H9 (cell line): ENCODE results near the gene WNK3. TPM values are rescaled to one million over a fixed set of nuclear protein-coding genes. Genes with fewer than 3 reads are reported as not detected.

Experiments used
- DNase-seq: peaks from one replicate; pipeline ENCODE4 v3.0.0-alpha.2; 2017
- H2AFZ ChIP-seq: one replicate; pipeline ENCODE4 v1.6.1; 2013; ENCODE audit warnings: mild to moderate bottlenecking, low read length, control low read depth, moderate library complexity
- H2AK5ac ChIP-seq: 2 replicates; pipeline ENCODE4 v1.6.1; 2013; ENCODE audit warnings: low read length, control low read depth, mixed read lengths; ENCODE audit not compliant: insufficient read length
- H2BK120ac ChIP-seq: one replicate; pipeline ENCODE4 v1.6.1; 2013; ENCODE audit warnings: low read depth, mild to moderate bottlenecking, low read length, control low read depth, inconsistent platforms; ENCODE audit not compliant: poor library complexity, severe bottlenecking
- H2BK12ac ChIP-seq: 2 replicates; pipeline ENCODE4 v1.6.1; 2013; ENCODE audit warnings: low read length, control low read depth, mixed read lengths, low read depth; ENCODE audit not compliant: insufficient read length
- H2BK15ac ChIP-seq: 2 replicates; pipeline ENCODE4 v1.6.1; 2013; ENCODE audit warnings: low read depth, low read length, control low read depth
- H2BK20ac ChIP-seq: one replicate; pipeline ENCODE4 v1.6.1; 2013; ENCODE audit warnings: low read depth, mild to moderate bottlenecking, low read length, control low read depth, inconsistent platforms; ENCODE audit not compliant: poor library complexity, severe bottlenecking
- H2BK5ac ChIP-seq: 2 replicates; pipeline ENCODE4 v1.6.1; 2013; ENCODE audit warnings: low read length, control low read depth, mixed read lengths; ENCODE audit not compliant: insufficient read length
- H3K14ac ChIP-seq: 2 replicates; pipeline ENCODE4 v1.6.1; 2013; ENCODE audit warnings: low read length, control low read depth; ENCODE audit not compliant: insufficient read depth
- H3K18ac ChIP-seq: 2 replicates; pipeline ENCODE4 v1.6.1; 2013; ENCODE audit warnings: low read depth, mild to moderate bottlenecking, mixed read lengths, low read length, control low read depth; ENCODE audit not compliant: insufficient read length
- H3K23ac ChIP-seq: 2 replicates; pipeline ENCODE4 v1.6.1; 2013; ENCODE audit warnings: low read length, control low read depth, mixed read lengths, low read depth; ENCODE audit not compliant: insufficient read length
- H3K23me2 ChIP-seq: 2 replicates; pipeline ENCODE4 v1.6.1; 2013; ENCODE audit warnings: low read depth, mild to moderate bottlenecking, mixed read lengths, low read length, control low read depth; ENCODE audit not compliant: insufficient read length, poor library complexity, severe bottlenecking
- H3K27ac ChIP-seq: 2 replicates; pipeline ENCODE4 v1.5.1; 2013; ENCODE audit warnings: low read length, control low read depth, mixed read lengths, low read depth; ENCODE audit not compliant: insufficient read length
- H3K27me3 ChIP-seq: 2 replicates; pipeline ENCODE4 v1.6.1; 2013; ENCODE audit warnings: low read length, control low read depth, inconsistent platforms; ENCODE audit not compliant: insufficient read depth
- H3K4ac ChIP-seq: 2 replicates; pipeline ENCODE4 v1.6.1; 2013; ENCODE audit warnings: low read depth, mild to moderate bottlenecking, control low read depth, inconsistent platforms, low read length, moderate library complexity
- H3K4me1 ChIP-seq: 2 replicates; pipeline ENCODE4 v1.6.1; 2013; ENCODE audit warnings: low read length, control low read depth, inconsistent platforms; ENCODE audit not compliant: insufficient read depth
- H3K4me2 ChIP-seq: 2 replicates; pipeline ENCODE4 v1.6.1; 2013; ENCODE audit warnings: low read length, control low read depth, mixed read lengths; ENCODE audit not compliant: insufficient read length, insufficient read depth
- H3K56ac ChIP-seq: 2 replicates; pipeline ENCODE4 v1.6.1; 2013; ENCODE audit warnings: low read depth, mild to moderate bottlenecking, mixed read lengths, low read length, control low read depth; ENCODE audit not compliant: insufficient read length
- H3K79me1 ChIP-seq: 2 replicates; pipeline ENCODE4 v1.6.1; 2013; ENCODE audit warnings: low read depth, mild to moderate bottlenecking, moderate library complexity, low read length, control low read depth, inconsistent platforms; ENCODE audit not compliant: insufficient read depth, poor library complexity, severe bottlenecking
- H3K79me2 ChIP-seq: 2 replicates; pipeline ENCODE4 v1.6.1; 2013; ENCODE audit warnings: low read length, control low read depth, inconsistent platforms; ENCODE audit not compliant: insufficient read depth
- H3K9ac ChIP-seq: 2 replicates; pipeline ENCODE4 v1.6.1; 2013; ENCODE audit warnings: low read length, control low read depth, mixed read lengths; ENCODE audit not compliant: insufficient read length; ENCODE audit errors: extremely low read depth
- H3K9me3 ChIP-seq: one replicate; pipeline ENCODE4 v1.6.1; 2013; ENCODE audit warnings: low read depth, low read length, inconsistent platforms; ENCODE audit not compliant: control insufficient read depth
- H3T11ph ChIP-seq: one replicate; pipeline ENCODE4 v1.6.1; 2013; ENCODE audit warnings: mild to moderate bottlenecking, low read length, control low read depth, inconsistent platforms
- H4K20me1 ChIP-seq: one replicate; pipeline ENCODE4 v1.6.1; 2013; ENCODE audit not compliant: control insufficient read depth, insufficient read length, insufficient read depth
- H4K5ac ChIP-seq: 2 replicates; pipeline ENCODE4 v1.6.1; 2013; ENCODE audit warnings: low read depth, mild to moderate bottlenecking, mixed read lengths, low read length, control low read depth; ENCODE audit not compliant: insufficient read length
- H4K8ac ChIP-seq: replicated peaks from 2 replicates; pipeline ENCODE4 v1.6.1; 2013; ENCODE audit warnings: low read length, control low read depth, mixed read lengths, low read depth; ENCODE audit not compliant: insufficient read length
- H4K91ac ChIP-seq: 2 replicates; pipeline ENCODE4 v1.6.1; 2013; ENCODE audit warnings: low read depth, mild to moderate bottlenecking, moderate library complexity, mixed read lengths, low read length, control low read depth; ENCODE audit not compliant: insufficient read length
- H3K27ac Mint-ChIP-seq, 3 experiments: 2 replicates in 2 of 3; 3 replicates in 1 of 3; pipeline ENCODE4 v1.8.0; 2020 to 2021; ENCODE audit warnings: mixed read lengths in 3 of 3, mild to moderate bottlenecking in 1 of 3, moderate library complexity in 1 of 3
- H3K27me3 Mint-ChIP-seq: 2 replicates; pipeline ENCODE4 v1.8.0; 2021; ENCODE audit warnings: low read depth, mild to moderate bottlenecking, moderate library complexity, mixed read lengths
- H3K36me3 Mint-ChIP-seq, 3 experiments: 2 replicates in 2 of 3; 3 replicates in 1 of 3; pipeline ENCODE4 v1.8.0; 2020 to 2021; ENCODE audit warnings: low read depth in 3 of 3, mixed read lengths in 3 of 3; ENCODE audit not compliant: insufficient read depth in 1 of 3
- H3K4me1 Mint-ChIP-seq, 2 experiments: 2 replicates each; pipeline ENCODE4 v1.8.0; 2020; ENCODE audit warnings: mixed read lengths in 2 of 2
- H3K4me3 Mint-ChIP-seq, 2 experiments: 2 replicates in 1 of 2; 3 replicates in 1 of 2; pipeline ENCODE4 v1.8.0; 2020 to 2021; ENCODE audit warnings: mild to moderate bottlenecking in 2 of 2, mixed read lengths in 2 of 2, moderate library complexity in 1 of 2
- H3K9me3 Mint-ChIP-seq, 2 experiments: 2 replicates in 1 of 2; 3 replicates in 1 of 2; pipeline ENCODE4 v1.8.0; 2020; ENCODE audit warnings: mild to moderate bottlenecking in 2 of 2, mixed read lengths in 2 of 2, moderate library complexity in 1 of 2
- whole genome bisulfite sequencing: extraction: QIAGEN DNeasy Blood & Tissue Kit; methylation state at CpG from one replicate; pipeline ENCODE4 v1.1.7; 2013; ENCODE audit warnings: missing lambda C conversion rate, low lambda C conversion rate, mixed read lengths; ENCODE audit not compliant: insufficient read length; ENCODE audit errors: extremely low coverage; 5-methylcytosine and 5-hydroxymethylcytosine counted together
- total RNA-seq: library from RNA; stranded (reverse); gene quantifications from 2 replicates; pipeline ENCODE4 v1.2.1, GENCODE V29; 2021
- TF ChIP-seq, protein P1 (sequence below): fragments of 200-600 bp; sonication (generic); conservative IDR thresholded peaks from 3 replicates; pipeline ENCODE4 v1.8.0; 2021; ENCODE audit warnings: antibody characterized with exemption, mild to moderate bottlenecking

Gene WNK3
- total RNA-seq, 1 experiment from 2014 or later: 22.8 TPM

GRCh38 chrX:54172455-54172854, 185.4 kb downstream of the WNK3 start:
- H3K36me3 Mint-ChIP-seq: peaks cover 11 to 29% (median 18%) of the 10 kb centered on the region in 3 experiments
- Histone ChIP-seq H2BK15ac (no peak overlapping the region), H2BK120ac (no peak overlapping the region), H3K23ac (no peak overlapping the region), H4K91ac (no peak overlapping the region), H3K79me2 (no peaks in the 10 kb centered on the region; the same call in none of the 2 replicates), H4K20me1 (no peaks in the 10 kb centered on the region), H3T11ph (no peak overlapping the region), H4K8ac (no peak overlapping the region), H2AFZ (no peak overlapping the region), H4K5ac (no peak overlapping the region), H3K14ac (no peak overlapping the region), H2AK5ac (no peak overlapping the region), H2BK12ac (no peak overlapping the region), H3K27ac (no peak overlapping the region), H3K56ac (no peak overlapping the region), H3K23me2 (no peaks in the 10 kb centered on the region), H2BK20ac (no peak overlapping the region), H3K4me1 (no peaks in the 10 kb centered on the region), H3K9ac (no peak overlapping the region), H3K27me3 (no peaks in the 10 kb centered on the region), H3K18ac (no peak overlapping the region), H3K4me2 (no peak overlapping the region), H3K79me1 (no peaks in the 10 kb centered on the region), H3K9me3 (peaks cover 43% of the 10 kb centered on the region), H3K4ac (no peak overlapping the region), H2BK5ac (no peak overlapping the region)
- TF ChIP-seq, protein P1, sequence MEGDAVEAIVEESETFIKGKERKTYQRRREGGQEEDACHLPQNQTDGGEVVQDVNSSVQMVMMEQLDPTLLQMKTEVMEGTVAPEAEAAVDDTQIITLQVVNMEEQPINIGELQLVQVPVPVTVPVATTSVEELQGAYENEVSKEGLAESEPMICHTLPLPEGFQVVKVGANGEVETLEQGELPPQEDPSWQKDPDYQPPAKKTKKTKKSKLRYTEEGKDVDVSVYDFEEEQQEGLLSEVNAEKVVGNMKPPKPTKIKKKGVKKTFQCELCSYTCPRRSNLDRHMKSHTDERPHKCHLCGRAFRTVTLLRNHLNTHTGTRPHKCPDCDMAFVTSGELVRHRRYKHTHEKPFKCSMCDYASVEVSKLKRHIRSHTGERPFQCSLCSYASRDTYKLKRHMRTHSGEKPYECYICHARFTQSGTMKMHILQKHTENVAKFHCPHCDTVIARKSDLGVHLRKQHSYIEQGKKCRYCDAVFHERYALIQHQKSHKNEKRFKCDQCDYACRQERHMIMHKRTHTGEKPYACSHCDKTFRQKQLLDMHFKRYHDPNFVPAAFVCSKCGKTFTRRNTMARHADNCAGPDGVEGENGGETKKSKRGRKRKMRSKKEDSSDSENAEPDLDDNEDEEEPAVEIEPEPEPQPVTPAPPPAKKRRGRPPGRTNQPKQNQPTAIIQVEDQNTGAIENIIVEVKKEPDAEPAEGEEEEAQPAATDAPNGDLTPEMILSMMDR: no peak
- WGBS: no CpG with 5 or more reads among the region's 3 CpGs
- DNase-seq: no peak
- peaks cover 47 to 57% of the 10 kb centered on the region in 2 experiments for H3K9me3 Mint-ChIP-seq
- no peak overlapping the region for H3K27ac Mint-ChIP-seq
- H3K4me3 Mint-ChIP-seq: no peak overlapping the region
- H3K27me3 Mint-ChIP-seq: no peaks in the 10 kb centered on the region
- no peaks in the 10 kb centered on the region for H3K4me1 Mint-ChIP-seq
